Activated CD4-positive, CD25-positive, alpha-beta regulatory T cell treated with anti-CD3 and anti-CD28 coated beads, Interleukin-2, amount 50 U/mL, for 72 hours (primary cell): Measurements from ENCODE around the gene LRRC28.

ENCODE experiments used
- DNase-seq: peaks from one replicate; pipeline ENCODE4 v3.0.0; 2021

Gene LRRC28

GRCh38 chr15:99307735-99308134, 56.5 kb downstream of the LRRC28 start:
- DNase-seq, result no peak

DNA sequence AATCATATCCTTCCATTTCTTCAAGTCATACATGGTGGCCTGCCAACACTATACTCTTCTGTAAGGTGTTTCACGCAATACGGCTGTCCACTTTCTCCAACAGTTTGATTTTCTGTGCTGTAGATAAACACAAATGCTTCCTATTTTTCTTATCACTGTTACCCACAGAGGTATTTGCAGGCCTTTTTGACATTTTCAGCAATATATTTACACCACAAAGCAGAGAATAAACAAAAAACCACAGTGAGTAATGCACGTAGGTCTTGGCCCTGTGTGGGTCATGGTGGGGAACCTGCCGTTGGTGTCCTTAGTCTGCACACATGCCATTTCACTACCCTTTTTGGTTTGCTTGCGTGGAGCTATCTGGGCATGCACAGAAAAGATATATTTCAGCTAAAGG, 59.5 kb downstream of the LRRC28 start:
- DNase-seq, result no peak

GRCh38 chr15:99312228-99312627, 60.9 kb downstream of the LRRC28 start:
- DNase-seq, result no peak

DNA sequence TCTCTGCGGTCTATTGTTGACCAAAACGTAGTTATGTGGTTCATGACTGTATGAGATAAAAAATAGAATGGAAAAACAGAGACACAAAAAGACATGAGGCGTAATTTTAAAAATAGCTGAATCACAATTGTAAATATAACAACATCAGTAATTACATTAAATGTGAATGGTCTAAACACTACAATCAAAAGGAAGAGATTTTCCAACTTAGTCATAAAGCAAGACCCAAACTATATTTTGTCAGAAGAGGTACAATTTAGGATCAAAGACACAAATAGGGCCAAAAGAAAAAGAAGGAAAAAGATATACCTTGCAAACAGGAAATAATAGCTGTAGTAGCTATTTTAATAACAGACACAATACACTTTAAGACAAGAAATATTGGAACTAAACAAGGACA, 61.5 kb downstream of the LRRC28 start:
- DNase-seq, result no peak

GRCh38 chr15:99315636-99316035, 64.4 kb downstream of the LRRC28 start:
- DNase-seq, result no peak

- DNase-seq, result no peak
These were observed 69.3 kb downstream of the LRRC28 start for GRCh38 chr15:99320374-99321215.

DNA sequence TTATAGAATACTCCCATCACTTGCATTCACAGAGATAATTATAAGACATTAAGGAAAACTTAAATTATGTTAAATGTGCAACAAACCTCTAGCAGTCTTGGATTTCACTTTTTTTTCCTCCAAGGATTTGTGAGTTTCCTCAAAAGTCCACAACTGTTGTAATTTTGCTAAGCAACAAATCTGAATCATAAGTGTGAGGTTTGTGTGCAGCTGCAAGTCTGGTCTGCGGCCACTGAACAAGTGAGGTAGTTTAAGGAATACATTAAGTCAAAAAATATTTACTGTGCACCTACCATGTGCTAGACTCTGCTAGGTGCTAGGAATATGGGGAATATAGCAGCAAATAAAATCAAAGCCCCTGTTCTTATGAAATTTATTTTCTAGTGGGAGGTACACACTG, 70.2 kb downstream of the LRRC28 start:
- DNase-seq, result no peak

- no peak for DNase-seq
These were observed 71.5 kb downstream of the LRRC28 start for GRCh38 chr15:99322643-99323405.

GRCh38 chr15:99324082-99324620, 72.9 kb downstream of the LRRC28 start:
- DNase-seq, result no peak

- DNase-seq, result no peak
These were observed 73.4 kb downstream of the LRRC28 start for GRCh38 chr15:99324700-99325099.

DNA sequence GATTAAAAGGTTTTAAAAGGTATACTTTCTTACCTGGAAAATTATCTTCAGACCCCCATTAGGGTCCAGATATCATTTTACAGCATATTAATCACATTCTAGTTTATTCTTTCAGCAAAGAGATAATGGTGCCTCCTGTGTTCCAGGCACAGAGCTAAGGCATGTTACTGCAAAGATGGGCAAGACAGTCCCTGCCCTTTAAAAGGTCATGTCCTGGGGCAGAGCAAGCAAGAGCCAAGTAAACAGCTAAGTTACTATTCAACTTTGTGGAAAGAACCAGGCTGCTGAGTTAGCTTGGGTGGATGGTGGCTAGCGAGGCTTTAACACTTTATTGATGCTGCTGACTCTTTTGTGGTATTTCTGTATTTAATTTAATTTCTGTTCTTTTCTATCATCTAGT, 75.0 kb downstream of the LRRC28 start:
- DNase-seq, result no peak

GRCh38 chr15:99328106-99329072, 77.1 kb downstream of the LRRC28 start:
- no peak for DNase-seq

- DNase-seq, result no peak
These were observed 80.1 kb downstream of the LRRC28 start for GRCh38 chr15:99331381-99331780.

GRCh38 chr15:99333413-99333812, 82.1 kb downstream of the LRRC28 start:
- DNase-seq, result no peak

DNA sequence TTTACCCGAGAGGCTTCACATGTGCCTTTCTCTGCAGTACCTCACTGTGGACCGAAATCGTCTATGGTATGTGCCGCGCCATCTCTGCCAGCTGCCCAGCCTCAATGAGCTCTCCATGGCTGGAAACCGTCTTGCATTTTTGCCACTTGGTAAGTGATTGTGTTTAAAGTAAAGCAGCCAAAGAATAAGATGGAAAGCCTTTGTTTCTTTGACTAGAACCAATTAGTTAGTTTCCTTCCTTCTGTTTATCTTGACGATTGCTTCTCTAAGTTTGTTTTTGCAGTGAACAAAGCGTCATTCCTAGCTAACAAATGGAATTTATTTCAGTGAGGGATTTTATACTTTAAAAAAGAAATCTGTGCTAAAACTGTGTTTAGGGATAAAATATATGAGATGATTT, 82.7 kb downstream of the LRRC28 start:
- DNase-seq, result no peak

DNA sequence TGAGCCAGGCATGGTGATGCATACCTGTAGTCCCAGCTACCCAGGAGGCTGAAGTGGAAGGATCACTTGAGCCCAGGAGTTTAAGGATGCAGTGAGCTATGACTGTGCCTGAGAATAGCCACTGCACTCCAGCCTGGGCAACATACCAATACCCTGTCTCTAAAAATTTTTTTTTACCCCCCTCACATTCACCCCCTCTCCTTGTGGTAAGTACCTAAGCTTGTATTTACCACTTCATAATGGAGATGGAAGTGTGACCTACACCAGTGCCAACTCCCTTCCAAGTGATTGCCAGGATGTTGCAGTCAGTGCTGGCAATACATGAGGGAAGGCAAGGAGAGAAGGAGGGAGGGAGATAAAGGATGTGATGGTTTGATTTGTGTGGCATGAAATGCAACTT, 84.2 kb downstream of the LRRC28 start:
- no peak for DNase-seq

GRCh38 chr15:99336794-99337193, 85.5 kb downstream of the LRRC28 start:
- DNase-seq, result no peak

DNA sequence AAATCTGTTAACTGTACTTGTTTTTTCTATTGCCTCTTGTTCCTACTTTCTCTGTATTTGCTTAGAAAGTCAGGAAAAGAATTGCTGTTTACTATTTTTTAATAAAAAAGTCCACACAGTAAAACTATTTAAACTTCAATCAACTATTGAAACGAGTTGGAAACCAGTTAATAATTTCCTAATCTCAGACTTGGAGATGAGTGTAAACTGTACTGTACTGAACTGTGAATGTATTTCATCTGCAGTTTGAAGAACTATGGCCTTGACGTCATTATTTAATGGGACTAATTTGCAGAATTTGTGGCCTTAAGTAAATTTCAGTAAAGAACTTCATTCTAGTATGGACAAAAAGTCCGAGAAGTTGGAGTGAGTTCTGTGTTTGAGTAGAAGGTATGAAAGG, 89.1 kb downstream of the LRRC28 start:
- DNase-seq, result no peak

GRCh38 chr15:99341786-99342185, 90.5 kb downstream of the LRRC28 start:
- no peak for DNase-seq

GRCh38 chr15:99343208-99343607, 91.9 kb downstream of the LRRC28 start:
- no peak for DNase-seq

- DNase-seq, result no peak
These were observed 92.7 kb downstream of the LRRC28 start for GRCh38 chr15:99343881-99344551.

DNA sequence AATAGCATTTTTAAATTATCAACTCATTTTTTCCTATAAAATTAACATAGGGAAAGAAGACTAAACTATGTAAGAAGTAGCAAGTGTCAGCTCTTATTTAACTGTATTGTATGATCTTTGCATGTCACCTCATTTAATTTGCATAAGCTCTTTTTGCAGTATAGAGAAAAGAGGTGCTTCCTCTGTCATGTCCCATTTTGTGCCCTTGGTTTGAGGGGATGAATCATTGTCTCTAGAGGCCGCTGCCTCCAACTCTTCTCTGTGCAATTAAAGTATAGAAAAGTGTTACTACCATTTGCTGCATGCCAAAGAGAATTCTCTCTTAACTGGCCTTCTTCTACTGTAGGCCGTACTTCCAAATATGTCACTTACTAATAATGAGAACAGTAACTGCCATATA, 93.4 kb downstream of the LRRC28 start:
- DNase-seq, result no peak
